Breast epithelium (tissue), 3 donors: ENCODE measurements around the gene GREB1.

Source experiments
- POLR2AphosphoS5 ChIP-seq, 3 donors: sonication (generic); formaldehyde crosslinking; IDR thresholded peaks; one replicate each; pipeline ENCODE4 v1.6.1; 2017; ENCODE audit warnings: antibody characterized with exemption in 3 of 3
- TF ChIP-seq, protein P1 (sequence below), 3 donors: fragments of 450-650 bp; IDR thresholded peaks; one replicate each; pipeline ENCODE4 v1.5.1; 2016 to 2017; ENCODE audit warnings: antibody characterized with exemption in 3 of 3, mild to moderate bottlenecking in 3 of 3, moderate library complexity in 3 of 3

DNA sequence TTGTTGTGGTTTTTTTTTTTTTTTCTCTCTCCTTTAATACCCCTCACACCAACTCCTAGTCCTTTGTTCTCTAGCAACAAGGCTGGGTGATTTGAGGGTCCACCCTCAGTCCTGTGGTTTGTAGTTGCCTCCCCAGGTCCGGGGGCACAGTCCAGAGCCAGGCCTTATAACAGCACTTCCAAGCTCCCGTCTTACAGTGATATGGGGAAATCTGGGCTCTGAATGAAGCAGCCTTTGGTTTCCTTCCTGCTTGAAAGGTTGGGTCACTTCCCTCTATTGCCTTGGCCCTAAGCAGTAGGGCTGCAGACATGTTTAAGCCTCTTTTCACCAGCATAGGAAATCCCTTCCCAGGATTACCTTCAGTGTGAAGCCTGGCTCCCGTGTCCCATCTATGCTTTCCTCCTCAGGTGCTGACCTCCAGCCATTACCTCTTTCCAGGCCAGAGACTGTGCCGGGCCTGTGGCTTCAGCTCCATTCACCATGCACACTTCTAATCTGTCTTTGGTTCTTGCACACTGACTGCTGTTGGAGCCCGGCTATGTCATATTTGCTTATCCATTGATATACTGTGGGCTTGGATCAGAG, 157.3 kb downstream of the GREB1 start:
- TF ChIP-seq, protein P1, sequence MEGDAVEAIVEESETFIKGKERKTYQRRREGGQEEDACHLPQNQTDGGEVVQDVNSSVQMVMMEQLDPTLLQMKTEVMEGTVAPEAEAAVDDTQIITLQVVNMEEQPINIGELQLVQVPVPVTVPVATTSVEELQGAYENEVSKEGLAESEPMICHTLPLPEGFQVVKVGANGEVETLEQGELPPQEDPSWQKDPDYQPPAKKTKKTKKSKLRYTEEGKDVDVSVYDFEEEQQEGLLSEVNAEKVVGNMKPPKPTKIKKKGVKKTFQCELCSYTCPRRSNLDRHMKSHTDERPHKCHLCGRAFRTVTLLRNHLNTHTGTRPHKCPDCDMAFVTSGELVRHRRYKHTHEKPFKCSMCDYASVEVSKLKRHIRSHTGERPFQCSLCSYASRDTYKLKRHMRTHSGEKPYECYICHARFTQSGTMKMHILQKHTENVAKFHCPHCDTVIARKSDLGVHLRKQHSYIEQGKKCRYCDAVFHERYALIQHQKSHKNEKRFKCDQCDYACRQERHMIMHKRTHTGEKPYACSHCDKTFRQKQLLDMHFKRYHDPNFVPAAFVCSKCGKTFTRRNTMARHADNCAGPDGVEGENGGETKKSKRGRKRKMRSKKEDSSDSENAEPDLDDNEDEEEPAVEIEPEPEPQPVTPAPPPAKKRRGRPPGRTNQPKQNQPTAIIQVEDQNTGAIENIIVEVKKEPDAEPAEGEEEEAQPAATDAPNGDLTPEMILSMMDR (IDR thresholded peaks at IDR 0.05), result no peak
- no peak for TF ChIP-seq POLR2AphosphoS5 (IDR thresholded peaks at IDR 0.05)
